ENCODE measurements around the gene PDXDC1. TPM values are rescaled to one million over a fixed set of nuclear protein-coding genes. Genes with fewer than 3 reads are reported as not detected.

The PDXDC1 gene
- total RNA-seq, 1 donor from 2014 or later: 65.6 TPM

- Mint-ChIP-seq H3K27ac (ENCODE audit: unreplicated experiment) (no peak overlapping the region), H3K27me3 (ENCODE audit: low read depth) (no peaks in the 10 kb centered on the region), H3K9me3 (no peaks in the 10 kb centered on the region), H3K4me3 (no peak overlapping the region), H3K36me3 (ENCODE audit: low read depth) (no peaks in the 10 kb centered on the region), H3K4me1 (no peaks in the 10 kb centered on the region)
- DNase-seq (ENCODE audit: low read depth, low spot score): no peak
- TF ChIP-seq CTCF (conservative IDR thresholded peaks at IDR 0.05): no peak
Measured at GRCh38 chr16:15034266-15035162, 59.7 kb downstream of the PDXDC1 start.

- Mint-ChIP-seq H3K4me3 (no peak overlapping the region), H3K4me1 (no peaks in the 10 kb centered on the region), H3K27ac (ENCODE audit: unreplicated experiment) (no peak overlapping the region), H3K36me3 (ENCODE audit: low read depth) (no peaks in the 10 kb centered on the region), H3K9me3 (no peaks in the 10 kb centered on the region), H3K27me3 (ENCODE audit: low read depth) (no peaks in the 10 kb centered on the region)
- no peak for DNase-seq (ENCODE audit: low read depth, low spot score)
- TF ChIP-seq CTCF (conservative IDR thresholded peaks at IDR 0.05): no peak
Measured at GRCh38 chr16:15035163-15035729, 60.4 kb downstream of the PDXDC1 start.

GRCh38 chr16:15037003-15037402 is 62.2 kb downstream of the PDXDC1 start:
- Mint-ChIP-seq H3K4me1 (no peaks in the 10 kb centered on the region), H3K36me3 (ENCODE audit: low read depth) (no peaks in the 10 kb centered on the region), H3K4me3 (no peak overlapping the region)

GRCh38 chr16:15037745-15038144 is 62.9 kb downstream of the PDXDC1 start:
- Mint-ChIP-seq H3K27me3 (ENCODE audit: low read depth) (no peaks in the 10 kb centered on the region), H3K36me3 (ENCODE audit: low read depth) (no peaks in the 10 kb centered on the region), H3K27ac (ENCODE audit: unreplicated experiment) (no peak overlapping the region), H3K4me3 (no peak overlapping the region), H3K4me1 (no peaks in the 10 kb centered on the region), H3K9me3 (no peaks in the 10 kb centered on the region)
- TF ChIP-seq CTCF (conservative IDR thresholded peaks at IDR 0.05): no peak
- no peak for DNase-seq (ENCODE audit: low read depth, low spot score)

More at GRCh38 chr16:15037003-15037402, 62.2 kb downstream of the PDXDC1 start:
- no peak for TF ChIP-seq CTCF (conservative IDR thresholded peaks at IDR 0.05)
- Mint-ChIP-seq H3K27ac (ENCODE audit: unreplicated experiment) (no peak overlapping the region), H3K27me3 (ENCODE audit: low read depth) (no peaks in the 10 kb centered on the region), H3K9me3 (no peaks in the 10 kb centered on the region)
- no peak for DNase-seq (ENCODE audit: low read depth, low spot score)

GRCh38 chr16:15038689-15039088 is 63.9 kb downstream of the PDXDC1 start:
- Mint-ChIP-seq H3K27me3 (ENCODE audit: low read depth) (no peaks in the 10 kb centered on the region), H3K36me3 (ENCODE audit: low read depth) (no peaks in the 10 kb centered on the region), H3K4me3 (no peak overlapping the region), H3K27ac (ENCODE audit: unreplicated experiment) (no peak overlapping the region), H3K4me1 (no peaks in the 10 kb centered on the region), H3K9me3 (no peaks in the 10 kb centered on the region)
- DNase-seq (ENCODE audit: low read depth, low spot score): no peak
- no peak for TF ChIP-seq CTCF (conservative IDR thresholded peaks at IDR 0.05)
